Neural progenitor cell (in vitro differentiated cells): ENCODE measurements around the gene KCTD11. TPM values are rescaled to one million over a fixed set of nuclear protein-coding genes. Genes with fewer than 3 reads are reported as not detected.

Experiments used
- DNase-seq: peaks from one replicate; pipeline ENCODE4 v3.0.0-alpha.2; 2016; ENCODE audit warnings: low spot score
- H2AFZ ChIP-seq: fragments of 200-600 bp; sonication (generic); replicated peaks from 2 replicates; pipeline ENCODE4 v1.6.1; 2016; ENCODE audit warnings: antibody characterized with exemption
- H3F3A ChIP-seq: fragments of 200-600 bp; sonication (generic); 2 replicates; pipeline ENCODE4 v1.6.1; 2016; ENCODE audit warnings: antibody characterized with exemption, low read depth
- H3K27ac ChIP-seq: fragments of 200-600 bp; sonication (generic); 2 replicates; pipeline ENCODE4 v1.5.1; 2016; ENCODE audit warnings: mild to moderate bottlenecking
- H3K27me3 ChIP-seq: fragments of 200-600 bp; sonication (generic); 2 replicates; pipeline ENCODE4 v1.6.1; 2016; ENCODE audit warnings: mild to moderate bottlenecking, moderate library complexity
- H3K36me3 ChIP-seq: fragments of 200-600 bp; sonication (generic); 2 replicates; pipeline ENCODE4 v1.5.1; 2016
- H3K4me1 ChIP-seq: fragments of 200-600 bp; sonication (generic); 2 replicates; pipeline ENCODE4 v1.6.1; 2016; ENCODE audit warnings: mixed run types
- H3K4me2 ChIP-seq: fragments of 200-600 bp; sonication (generic); 2 replicates; pipeline ENCODE4 v1.6.1; 2016
- H3K4me3 ChIP-seq: fragments of 200-600 bp; sonication (generic); 2 replicates; pipeline ENCODE4 v1.5.1; 2016
- H3K79me2 ChIP-seq: fragments of 200-600 bp; sonication (generic); 2 replicates; pipeline ENCODE4 v1.6.1; 2016; ENCODE audit warnings: low read depth
- H3K9ac ChIP-seq: fragments of 200-600 bp; sonication (generic); 2 replicates; pipeline ENCODE4 v1.6.1; 2016
- H3K9me3 ChIP-seq: fragments of 200-600 bp; sonication (generic); 2 replicates; pipeline ENCODE4 v1.5.1; 2016; ENCODE audit warnings: low read depth
- H4K20me1 ChIP-seq: fragments of 200-600 bp; sonication (generic); 2 replicates; pipeline ENCODE4 v1.6.1; 2016; ENCODE audit warnings: low read depth
- H3K27ac Mint-ChIP-seq: 3 replicates; pipeline ENCODE4 v1.8.0; 2021; ENCODE audit warnings: mixed read lengths
- H3K27me3 Mint-ChIP-seq: 2 replicates; pipeline ENCODE4 v1.8.0; 2022; ENCODE audit warnings: low read depth, mild to moderate bottlenecking, inconsistent platforms, moderate library complexity, mixed read lengths; ENCODE audit not compliant: insufficient read depth
- H3K36me3 Mint-ChIP-seq: 3 replicates; pipeline ENCODE4 v1.8.0; 2021; ENCODE audit warnings: mixed read lengths
- H3K4me1 Mint-ChIP-seq: 3 replicates; pipeline ENCODE4 v1.8.0; 2021; ENCODE audit warnings: mixed read lengths
- H3K4me3 Mint-ChIP-seq: 3 replicates; pipeline ENCODE4 v1.8.0; 2021; ENCODE audit warnings: mild to moderate bottlenecking, moderate library complexity, mixed read lengths
- H3K9me3 Mint-ChIP-seq: 3 replicates; pipeline ENCODE4 v1.8.0; 2020; ENCODE audit warnings: mixed read lengths
- CTCF ChIP-seq: fragments of 200-600 bp; sonication (generic); IDR thresholded peaks from 2 replicates; pipeline ENCODE4 v1.5.1; 2017; ENCODE audit warnings: antibody characterized with exemption, mild to moderate bottlenecking
- EZH2 ChIP-seq: fragments of 200-600 bp; sonication (generic); IDR thresholded peaks from 2 replicates; pipeline ENCODE4 v1.6.1; 2017; ENCODE audit warnings: antibody characterized with exemption, mild to moderate bottlenecking, moderate library complexity
- EZH2phosphoT487 ChIP-seq: fragments of 200-600 bp; sonication (generic); IDR thresholded peaks from 2 replicates; pipeline ENCODE4 v1.6.1; 2017; ENCODE audit warnings: antibody characterized with exemption
- total RNA-seq: library from RNA; depleted of rRNA; stranded (reverse); fragments of >200 nt; gene quantifications from 2 replicates; pipeline ENCODE4 v1.2.3, GENCODE V29; 2015; ENCODE audit warnings: low replicate concordance

The KCTD11 gene
- total RNA-seq, 1 donor from 2014 or later = 2.7 TPM

GRCh38 chr17:7327501-7327900 is 24.5 kb upstream of the KCTD11 start:
- Mint-ChIP-seq H3K4me3 (peak overlapping the region; percentile 38), H3K36me3 (peaks cover 9% of the 10 kb centered on the region), H3K9me3 (no peaks in the 10 kb centered on the region), H3K4me1 (peaks cover 24% of the 10 kb centered on the region), H3K27ac (no peak overlapping the region), H3K27me3 (peaks cover 12% of the 10 kb centered on the region)
- H3K9ac ChIP-seq = no peak overlapping the region
- peaks cover 4% of the 10 kb centered on the region for H4K20me1 ChIP-seq
- no peak overlapping the region for H3K4me3 ChIP-seq
- H3K27ac ChIP-seq = no peak overlapping the region
- no peak for DNase-seq
- no peaks in the 10 kb centered on the region for H3K9me3 ChIP-seq
- no peaks in the 10 kb centered on the region for H3K36me3 ChIP-seq
- H3F3A ChIP-seq = peaks cover 27% of the 10 kb centered on the region
- H3K4me2 ChIP-seq = peak overlapping the region; percentile 96
- no peak for TF ChIP-seq EZH2
- no peak for TF ChIP-seq CTCF
- no peak for TF ChIP-seq EZH2phosphoT487
- no peaks in the 10 kb centered on the region for H3K27me3 ChIP-seq
- H2AFZ ChIP-seq = no peak overlapping the region
- peaks cover 14% of the 10 kb centered on the region for H3K4me1 ChIP-seq
- H3K79me2 ChIP-seq = peaks cover 20% of the 10 kb centered on the region

- peaks cover 28% of the 10 kb centered on the region for H3K4me1 Mint-ChIP-seq
- no peak overlapping the region for H3K27ac Mint-ChIP-seq
These were observed 24.0 kb upstream of the KCTD11 start for GRCh38 chr17:7328009-7328408.

GRCh38 chr17:7328840-7329373 is 23.1 kb upstream of the KCTD11 start, which contains the start of gene NEURL4:
Gene NEURL4 (minus strand): TSS chr17:7329335. CDS start chr17:7329312, 23 bp downstream.
- Mint-ChIP-seq H3K9me3 (no peaks in the 10 kb centered on the region), H3K27ac (peak within 1 kb of the TSS; percentile 95), H3K4me3 (peak within 1 kb of the TSS; percentile 98), H3K27me3 (peaks cover 12% of the 10 kb centered on the region), H3K4me1 (peaks cover 28% of the 10 kb centered on the region), H3K36me3 (peaks cover 7% of the 10 kb centered on the region)
- Histone ChIP-seq H3K79me2 (peaks cover 20% of the 10 kb centered on the region), H3K4me2 (peak within 1 kb of the TSS; percentile 96), H3K27me3 (no peaks in the 10 kb centered on the region), H3K9me3 (no peaks in the 10 kb centered on the region), H3K4me3 (peak within 1 kb of the TSS; percentile 94), H2AFZ (peak within 1 kb of the TSS; percentile 86), H3K27ac (peak within 1 kb of the TSS; percentile 79), H3K36me3 (no peaks in the 10 kb centered on the region), H4K20me1 (peaks cover 4% of the 10 kb centered on the region), H3F3A (peaks cover 27% of the 10 kb centered on the region), H3K4me1 (peaks cover 14% of the 10 kb centered on the region), H3K9ac (peak within 1 kb of the TSS; percentile 79)
- TF ChIP-seq EZH2 (no peak), CTCF (no peak), EZH2phosphoT487 (no peak)
- no peak for DNase-seq

More at GRCh38 chr17:7328009-7328408, 24.0 kb upstream of the KCTD11 start:
- Mint-ChIP-seq H3K36me3 (peaks cover 9% of the 10 kb centered on the region), H3K9me3 (no peaks in the 10 kb centered on the region), H3K4me3 (peak overlapping the region; percentile 98), H3K27me3 (peaks cover 12% of the 10 kb centered on the region)
- H3K9ac ChIP-seq = peak overlapping the region; percentile 79
- TF ChIP-seq EZH2 = no peak
- no peak for TF ChIP-seq CTCF
- no peak for TF ChIP-seq EZH2phosphoT487
- no peaks in the 10 kb centered on the region for H3K36me3 ChIP-seq
- H3F3A ChIP-seq = peaks cover 27% of the 10 kb centered on the region
- peak overlapping the region; percentile 96 for H3K4me2 ChIP-seq
- no peaks in the 10 kb centered on the region for H3K9me3 ChIP-seq
- no peaks in the 10 kb centered on the region for H3K27me3 ChIP-seq
- no peak for DNase-seq
- H3K79me2 ChIP-seq = peaks cover 20% of the 10 kb centered on the region
- H3K27ac ChIP-seq = no peak overlapping the region
- peaks cover 14% of the 10 kb centered on the region for H3K4me1 ChIP-seq
- H3K4me3 ChIP-seq = peak overlapping the region; percentile 94
- H2AFZ ChIP-seq = no peak overlapping the region
- peaks cover 4% of the 10 kb centered on the region for H4K20me1 ChIP-seq
